Epithelial cell of umbilical artery (primary cell): Measurements from ENCODE around the gene RPLP1. TPM values are rescaled to one million over a fixed set of nuclear protein-coding genes. Genes with fewer than 3 reads are reported as not detected.

Experiments
- total RNA-seq: library from RNA; depleted of rRNA; stranded (reverse); fragments of >200 nt; gene quantifications from 2 replicates; pipeline ENCODE4 v1.2.3, GENCODE V29; 2014

RPLP1 gene
- 55.8 and 76.7 TPM in 2 replicates for total RNA-seq

GRCh38 chr15:69452692-69453521, at the start of gene RPLP1:
RPLP1 (plus strand) TSS chr15:69452818; CDS start chr15:69452949, 131 bp downstream.

GRCh38 chr15:69413822-69414700, 38.6 kb upstream of the RPLP1 start, which contains the start of gene KIF23:
KIF23 (plus strand) TSS chr15:69414349; CDS start chr15:69414466, 117 bp downstream.

Other genes starting within 250 kb of the RPLP1 start
- under 0.01 and 0.15 TPM in 2 replicates for gene PAQR5, start 153.9 kb upstream of the RPLP1 start, total RNA-seq
- 34.1 and 44.5 TPM in 2 replicates for gene KIF23, start 38.5 kb upstream of the RPLP1 start, total RNA-seq